Fibroblast of skin of abdomen (primary cell): Measurements from ENCODE around the gene INPP5A.

ENCODE experiments used
- DNase-seq: peaks from one replicate; pipeline ENCODE4 v3.0.0-alpha.2; 2013

INPP5A gene

GRCh38 chr10:132709471-132709951 is 171.9 kb downstream of the INPP5A start:
- no peak for DNase-seq

- DNase-seq = no peak
These were observed 172.6 kb downstream of the INPP5A start for GRCh38 chr10:132710036-132710686.

GRCh38 chr10:132710746-132711612 is 173.4 kb downstream of the INPP5A start:
- no peak for DNase-seq

- no peak for DNase-seq
These were observed 174.1 kb downstream of the INPP5A start for GRCh38 chr10:132711613-132712121.

GRCh38 chr10:132712291-132712690 is 174.7 kb downstream of the INPP5A start:
- no peak for DNase-seq

- DNase-seq = no peak
These were observed 175.2 kb downstream of the INPP5A start for GRCh38 chr10:132712743-132713142.

- DNase-seq = no peak
These were observed 176.0 kb downstream of the INPP5A start for GRCh38 chr10:132713421-132714095.

- DNase-seq = no peak
These were observed 176.8 kb downstream of the INPP5A start for GRCh38 chr10:132714096-132714985.

- no peak for DNase-seq
These were observed 177.6 kb downstream of the INPP5A start for GRCh38 chr10:132714986-132715775.

- DNase-seq = no peak
These were observed 178.4 kb downstream of the INPP5A start for GRCh38 chr10:132715776-132716680.

GRCh38 chr10:132716691-132717490 is 179.3 kb downstream of the INPP5A start:
- no peak for DNase-seq

- DNase-seq = no peak
These were observed 184.1 kb downstream of the INPP5A start for GRCh38 chr10:132721725-132722124.

- peak; percentile 10 for DNase-seq
These were observed 185.1 kb downstream of the INPP5A start for GRCh38 chr10:132722394-132723329.

- DNase-seq = no peak
These were observed 185.9 kb downstream of the INPP5A start for GRCh38 chr10:132723330-132723970.

GRCh38 chr10:132724446-132724845 is 186.9 kb downstream of the INPP5A start:
- peak; percentile 99 for DNase-seq

GRCh38 chr10:132725202-132725601 is 187.6 kb downstream of the INPP5A start:
- no peak for DNase-seq

GRCh38 chr10:132726194-132726593 is 188.6 kb downstream of the INPP5A start:
- DNase-seq = no peak
